Progenitor cell of endocrine pancreas (in vitro differentiated cells): ENCODE measurements around the gene TMEM231. TPM values are rescaled to one million over a fixed set of nuclear protein-coding genes. Genes with fewer than 3 reads are reported as not detected.
"Not testable (repeated sequence)": the region's sequence is repeated elsewhere in the genome, so short reads cannot be mapped to it uniquely, and the experiment has no call there.

Experiments
- DNase-seq: peaks from one replicate; pipeline ENCODE4 v3.0.0; 2021; ENCODE audit warnings: low spot score; ENCODE audit not compliant: unreplicated experiment
- H3K27ac Mint-ChIP-seq: 2 replicates; pipeline ENCODE4 v1.8.0; 2021; ENCODE audit warnings: mild to moderate bottlenecking, moderate library complexity, mixed read lengths
- H3K27me3 Mint-ChIP-seq: 2 replicates; pipeline ENCODE4 v1.8.0; 2021; ENCODE audit warnings: mixed read lengths
- H3K36me3 Mint-ChIP-seq: 2 replicates; pipeline ENCODE4 v1.8.0; 2022; ENCODE audit warnings: mixed read lengths; ENCODE audit not compliant: insufficient read depth
- H3K4me1 Mint-ChIP-seq: 2 replicates; pipeline ENCODE4 v1.8.0; 2021; ENCODE audit warnings: low read depth, mixed read lengths
- H3K4me3 Mint-ChIP-seq: 2 replicates; pipeline ENCODE4 v1.8.0; 2021; ENCODE audit warnings: low read depth, mild to moderate bottlenecking, moderate library complexity, mixed read lengths
- H3K9me3 Mint-ChIP-seq: 2 replicates; pipeline ENCODE4 v1.8.0; 2021; ENCODE audit warnings: low read depth, mixed read lengths
- total RNA-seq: library from RNA; stranded (reverse); gene quantifications from 2 replicates; pipeline ENCODE4 v1.2.1, GENCODE V29; 2021
- TF ChIP-seq, protein P1 (sequence below): fragments of 200-600 bp; sonication (generic); IDR thresholded peaks from one replicate; pipeline ENCODE4 v1.5.0; 2021; ENCODE audit warnings: antibody characterized with exemption, mild to moderate bottlenecking; ENCODE audit not compliant: unreplicated experiment

Gene TMEM231
- total RNA-seq, 1 donor from 2014 or later = 10.8 TPM

DNA sequence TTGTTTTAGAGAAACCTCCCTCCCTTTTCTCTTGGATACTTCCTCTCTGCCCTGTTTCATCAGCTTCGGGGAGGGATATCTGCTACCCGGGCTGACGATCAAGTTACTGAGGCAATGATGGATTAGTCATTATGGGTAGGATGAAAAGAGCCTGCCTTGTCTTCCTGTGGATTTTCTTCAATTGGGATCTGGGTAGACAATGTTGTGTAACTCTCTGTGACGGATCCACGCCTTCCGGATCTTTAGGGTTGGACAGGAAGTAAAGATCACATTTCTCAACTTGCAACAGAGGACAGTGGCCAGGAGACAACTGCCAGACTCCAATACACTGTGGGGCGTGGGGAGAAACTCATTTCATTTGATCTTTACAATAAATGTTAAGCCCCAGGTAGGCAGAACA lies 49.5 kb downstream of the TMEM231 start:
- H3K9me3 Mint-ChIP-seq = peaks cover 3% of the 10 kb centered on the region

DNA sequence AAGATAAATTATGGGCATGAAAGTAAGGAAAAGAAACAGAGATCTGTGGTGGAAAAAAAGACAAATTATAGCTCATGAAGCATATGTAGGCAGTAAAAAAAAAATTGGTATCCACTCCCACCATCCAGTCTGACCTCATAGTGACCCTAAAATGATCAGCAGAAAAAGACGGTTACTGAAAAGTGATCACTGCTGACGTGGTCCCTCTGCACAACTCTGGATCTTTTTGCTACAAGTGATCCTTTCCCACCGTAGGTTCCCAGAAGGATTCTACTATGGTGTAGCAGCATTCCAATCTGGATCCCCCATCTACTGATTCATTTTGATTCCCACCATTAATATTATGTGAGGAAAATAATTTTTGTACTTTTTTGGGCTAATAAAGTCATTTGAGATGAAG lies 49.9 kb downstream of the TMEM231 start:
- peaks cover 3% of the 10 kb centered on the region for H3K4me1 Mint-ChIP-seq
- no peaks in the 10 kb centered on the region for H3K36me3 Mint-ChIP-seq
- H3K27ac Mint-ChIP-seq = no peak overlapping the region
- no peak for DNase-seq
- TF ChIP-seq, protein P1, sequence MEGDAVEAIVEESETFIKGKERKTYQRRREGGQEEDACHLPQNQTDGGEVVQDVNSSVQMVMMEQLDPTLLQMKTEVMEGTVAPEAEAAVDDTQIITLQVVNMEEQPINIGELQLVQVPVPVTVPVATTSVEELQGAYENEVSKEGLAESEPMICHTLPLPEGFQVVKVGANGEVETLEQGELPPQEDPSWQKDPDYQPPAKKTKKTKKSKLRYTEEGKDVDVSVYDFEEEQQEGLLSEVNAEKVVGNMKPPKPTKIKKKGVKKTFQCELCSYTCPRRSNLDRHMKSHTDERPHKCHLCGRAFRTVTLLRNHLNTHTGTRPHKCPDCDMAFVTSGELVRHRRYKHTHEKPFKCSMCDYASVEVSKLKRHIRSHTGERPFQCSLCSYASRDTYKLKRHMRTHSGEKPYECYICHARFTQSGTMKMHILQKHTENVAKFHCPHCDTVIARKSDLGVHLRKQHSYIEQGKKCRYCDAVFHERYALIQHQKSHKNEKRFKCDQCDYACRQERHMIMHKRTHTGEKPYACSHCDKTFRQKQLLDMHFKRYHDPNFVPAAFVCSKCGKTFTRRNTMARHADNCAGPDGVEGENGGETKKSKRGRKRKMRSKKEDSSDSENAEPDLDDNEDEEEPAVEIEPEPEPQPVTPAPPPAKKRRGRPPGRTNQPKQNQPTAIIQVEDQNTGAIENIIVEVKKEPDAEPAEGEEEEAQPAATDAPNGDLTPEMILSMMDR = no peak
- H3K27me3 Mint-ChIP-seq = peaks cover 8% of the 10 kb centered on the region
- H3K9me3 Mint-ChIP-seq = peaks cover 3% of the 10 kb centered on the region
- H3K4me3 Mint-ChIP-seq = no peak overlapping the region

More for the DNA sequence above, 49.5 kb downstream of the TMEM231 start:
- Mint-ChIP-seq H3K4me1 (peaks cover 3% of the 10 kb centered on the region), H3K36me3 (no peaks in the 10 kb centered on the region), H3K4me3 (no peak overlapping the region), H3K27me3 (peaks cover 8% of the 10 kb centered on the region), H3K27ac (no peak overlapping the region)
- no peak for DNase-seq
- TF ChIP-seq, protein P1 = no peak

DNA sequence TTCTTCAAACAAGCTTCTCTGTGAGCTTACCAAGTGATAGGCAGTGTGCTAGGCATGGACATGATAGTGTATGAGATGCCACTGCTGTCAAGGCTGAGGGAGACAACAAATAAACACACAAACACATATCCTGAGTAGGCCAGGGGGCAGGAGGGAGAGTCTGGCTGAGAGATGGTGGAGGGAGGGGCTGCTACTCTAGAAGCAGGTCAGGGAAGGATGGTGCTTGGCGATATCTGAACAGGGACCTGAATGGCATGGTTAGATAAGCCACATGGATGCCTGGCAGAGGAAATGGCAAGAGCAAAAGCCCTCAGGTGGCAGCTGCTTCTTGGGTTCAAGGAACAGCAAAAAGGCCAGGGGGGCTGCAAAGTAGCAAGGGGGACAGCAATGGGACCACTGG lies 52.3 kb downstream of the TMEM231 start:
- H3K4me3 Mint-ChIP-seq = no peak overlapping the region
- peaks cover 3% of the 10 kb centered on the region for H3K4me1 Mint-ChIP-seq
- peaks cover 3% of the 10 kb centered on the region for H3K9me3 Mint-ChIP-seq
- TF ChIP-seq, protein P1 = no peak
- peaks cover 8% of the 10 kb centered on the region for H3K27me3 Mint-ChIP-seq
- H3K36me3 Mint-ChIP-seq = no peaks in the 10 kb centered on the region
- no peak overlapping the region for H3K27ac Mint-ChIP-seq
- DNase-seq = no peak

DNA sequence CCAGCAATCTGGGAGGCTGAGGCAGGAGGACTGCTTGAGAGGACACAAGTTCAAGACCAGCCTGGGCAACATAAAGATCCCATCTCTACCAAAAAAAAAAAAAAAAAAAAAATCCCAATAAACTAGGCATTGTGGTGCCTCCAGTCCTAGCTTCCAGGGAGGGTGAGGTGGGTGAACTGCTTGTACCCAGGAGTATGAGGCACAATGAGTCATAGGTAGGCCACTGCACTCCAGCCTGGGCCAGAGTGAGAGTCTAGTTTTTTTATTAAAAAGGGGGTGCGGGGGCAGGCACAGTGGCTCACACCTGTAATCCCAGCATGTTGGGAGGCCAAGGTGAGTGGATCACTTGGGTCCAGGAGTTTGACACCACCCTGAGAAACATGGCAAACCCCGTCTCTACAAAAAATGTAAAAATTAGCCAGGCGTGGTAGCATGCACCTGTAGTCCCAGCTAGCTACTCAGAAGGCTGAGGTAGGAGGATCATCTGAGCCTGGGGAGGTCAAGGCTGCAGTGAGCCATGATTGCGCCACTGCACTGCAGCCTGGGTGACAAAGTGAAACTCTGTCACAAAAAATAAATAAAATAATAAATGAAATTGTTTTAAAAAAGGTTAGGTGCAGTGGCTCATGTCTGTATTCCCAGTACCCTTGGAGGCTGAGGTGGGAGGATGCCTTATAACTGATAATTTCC lies 53.0 kb downstream of the TMEM231 start:
- peaks cover 2% of the 10 kb centered on the region for H3K4me1 Mint-ChIP-seq
- no peak for DNase-seq
- no peaks in the 10 kb centered on the region for H3K36me3 Mint-ChIP-seq
- H3K4me3 Mint-ChIP-seq = no peak overlapping the region
- H3K9me3 Mint-ChIP-seq = peaks cover 3% of the 10 kb centered on the region
- no peak overlapping the region for H3K27ac Mint-ChIP-seq
- TF ChIP-seq, protein P1 = no peak
- H3K27me3 Mint-ChIP-seq = peaks cover 4% of the 10 kb centered on the region

DNA sequence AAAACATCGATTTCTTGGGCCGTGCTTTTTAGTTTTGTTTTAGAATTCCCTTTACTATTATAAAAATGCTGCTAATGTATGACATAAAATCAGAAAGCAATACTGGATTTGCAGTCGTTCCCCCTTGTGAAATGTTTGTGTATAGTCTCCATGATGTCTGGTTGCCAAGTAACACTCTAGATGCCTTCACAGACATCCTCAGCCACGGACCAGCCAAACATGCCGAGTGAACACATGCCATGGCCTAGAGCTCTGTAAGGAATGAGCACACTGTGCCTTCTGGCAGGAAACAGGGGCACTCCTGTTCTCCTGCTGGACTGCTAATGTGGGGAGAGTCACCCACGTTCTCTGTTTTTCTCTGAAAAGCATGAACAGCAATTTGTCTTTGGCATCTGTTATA lies 54.2 kb downstream of the TMEM231 start:
- DNase-seq, H3K27me3 Mint-ChIP-seq, H3K36me3 Mint-ChIP-seq, H3K4me1 Mint-ChIP-seq, H3K9me3 Mint-ChIP-seq, H3K27ac Mint-ChIP-seq, H3K4me3 Mint-ChIP-seq: not testable (repeated sequence)

DNA sequence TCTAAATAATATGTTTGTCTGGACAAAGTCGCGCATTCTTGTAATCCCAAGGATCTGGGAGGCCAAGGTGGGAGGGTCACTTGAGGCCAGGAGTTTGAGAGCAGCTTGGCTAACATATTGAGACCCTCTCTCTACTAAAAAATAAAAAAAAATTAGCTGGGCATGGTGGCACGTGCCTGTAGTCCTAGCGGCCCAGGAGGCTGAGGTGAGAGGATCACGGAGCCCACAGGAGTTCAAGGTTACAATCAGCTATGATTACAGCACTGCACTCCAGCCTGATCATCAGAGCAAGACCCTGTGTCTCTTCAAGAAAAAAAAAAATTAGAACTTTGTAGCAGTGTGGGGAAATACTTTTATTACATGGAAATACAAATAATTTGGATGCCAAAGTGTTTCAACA lies 54.7 kb downstream of the TMEM231 start:
- peaks cover 2% of the 10 kb centered on the region for H3K4me1 Mint-ChIP-seq
- H3K4me3 Mint-ChIP-seq = no peak overlapping the region
- peaks cover 5% of the 10 kb centered on the region for H3K27me3 Mint-ChIP-seq
- TF ChIP-seq, protein P1 = no peak
- no peak overlapping the region for H3K27ac Mint-ChIP-seq
- no peaks in the 10 kb centered on the region for H3K36me3 Mint-ChIP-seq
- DNase-seq = no peak
- peaks cover 3% of the 10 kb centered on the region for H3K9me3 Mint-ChIP-seq

DNA sequence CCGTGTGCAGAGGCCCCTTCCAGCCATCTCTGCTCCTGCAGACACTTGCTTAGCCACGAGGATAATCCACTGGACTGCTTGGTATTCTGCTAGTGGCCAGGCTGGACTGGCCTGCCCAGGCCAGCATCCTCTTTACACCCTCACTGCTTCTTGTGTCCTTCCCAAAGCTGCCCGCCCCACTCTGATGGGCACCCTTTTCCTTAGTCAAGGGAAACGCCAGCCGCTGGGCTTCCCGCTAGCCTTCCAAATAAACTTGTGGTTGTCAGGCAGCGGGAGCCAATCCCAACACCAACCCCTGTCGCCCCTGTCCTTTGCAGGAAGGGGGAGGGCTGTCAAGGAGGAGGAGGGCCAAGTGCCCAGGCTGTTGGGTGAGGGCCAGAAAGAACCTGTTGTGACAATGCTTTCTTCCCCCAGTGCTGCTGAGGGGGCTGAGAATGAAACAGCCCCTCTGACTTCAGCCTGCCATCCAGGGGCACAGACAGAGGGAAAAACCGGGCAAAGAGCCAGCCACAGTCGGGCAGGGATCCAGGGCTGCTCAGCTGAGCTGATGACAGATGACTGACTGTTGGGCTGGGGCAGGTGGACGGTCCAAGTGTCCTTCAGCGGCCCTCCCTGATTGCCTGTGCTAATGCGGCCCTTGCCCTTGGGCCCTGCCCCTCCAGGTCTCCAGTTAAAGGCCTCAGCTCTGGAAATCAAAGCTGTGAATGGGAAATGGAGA lies 57.3 kb downstream of the TMEM231 start:
- not testable (repeated sequence) for H3K4me1 Mint-ChIP-seq, DNase-seq, H3K9me3 Mint-ChIP-seq, H3K4me3 Mint-ChIP-seq, H3K36me3 Mint-ChIP-seq, H3K27ac Mint-ChIP-seq
- H3K27me3 Mint-ChIP-seq = peaks cover 12% of the 10 kb centered on the region
